ENCODE results near the gene TMEM212.

The TMEM212 gene

DNA sequence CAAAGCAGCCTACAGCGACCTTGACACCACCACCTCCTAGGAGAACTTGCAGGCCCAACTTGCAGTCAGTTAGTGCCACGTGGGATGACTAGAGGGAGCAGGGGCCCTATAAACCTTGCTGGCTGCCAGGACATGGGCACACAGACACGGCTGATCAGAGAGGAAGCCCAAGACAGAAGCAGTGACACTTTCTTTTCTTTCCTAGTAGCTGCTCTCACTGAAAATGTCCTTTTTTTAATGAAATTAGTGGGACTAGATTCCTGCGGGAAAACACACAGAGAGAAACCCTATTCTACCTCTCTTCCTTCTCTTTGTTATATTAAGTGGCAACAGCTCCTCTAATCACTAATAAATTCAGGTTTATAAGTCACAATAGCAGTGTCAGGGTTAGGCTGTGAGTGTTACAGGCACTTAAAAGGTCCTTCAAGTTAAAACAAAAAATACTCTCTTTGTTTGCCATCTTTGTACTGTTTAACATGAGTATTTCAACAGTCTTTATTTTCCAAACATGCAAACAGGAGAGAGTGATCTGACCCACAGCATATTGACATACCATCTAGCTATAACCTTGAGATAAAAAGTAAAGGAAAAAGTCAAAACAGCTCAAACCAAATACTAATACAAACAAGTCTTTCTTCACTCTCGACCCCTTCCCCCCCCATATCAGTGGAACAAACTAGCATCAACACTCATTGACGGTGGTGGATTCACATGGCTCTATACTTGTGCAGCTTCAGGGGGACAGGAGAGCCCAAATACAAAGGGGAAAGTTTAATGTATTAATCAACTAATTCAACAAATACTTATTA is 2.1 kb upstream of the TMEM212 start:
- peak overlapping the region; percentile 71 for H3K27ac ChIP-seq
- H3K9me3 ChIP-seq: peaks cover 8% of the 10 kb centered on the region
- no peaks in the 10 kb centered on the region for H3K36me3 ChIP-seq
- H3K27me3 ChIP-seq: no peaks in the 10 kb centered on the region
- no peak for TF ChIP-seq Cebpa-rat (IDR thresholded peaks at IDR 0.05)
- no peak overlapping the region for H3K4me3 ChIP-seq
- 0 out of 2 replicates have a peak overlapping the region, but pooled peaks have one; percentile 33 for H3K9ac ChIP-seq
- H4K20me1 ChIP-seq: no peaks in the 10 kb centered on the region
- peaks cover 74% of the 10 kb centered on the region for H3K4me1 ChIP-seq
- peak overlapping the region; percentile 57 for H3K4me2 ChIP-seq

DNA sequence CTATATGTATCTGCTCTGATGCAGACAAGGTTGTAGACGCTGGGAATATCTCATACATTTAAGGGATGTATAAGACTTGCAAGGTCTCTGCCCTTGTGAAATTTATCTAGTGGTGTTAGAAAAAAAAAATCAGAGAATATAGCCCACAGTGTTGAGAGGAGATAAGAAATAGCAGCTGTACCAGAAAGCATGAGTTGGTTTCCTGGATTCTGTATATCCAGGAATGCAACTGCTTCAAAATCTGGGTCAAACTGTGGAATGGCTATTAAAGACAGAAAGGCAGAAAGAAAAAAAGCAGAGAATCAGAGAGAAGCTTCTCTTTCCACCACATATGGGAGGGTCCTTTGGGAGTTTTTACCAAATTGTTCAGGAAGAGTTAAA is 1.5 kb upstream of the TMEM212 start:
- peaks cover 8% of the 10 kb centered on the region for H3K9me3 ChIP-seq
- no peaks in the 10 kb centered on the region for H3K36me3 ChIP-seq
- H3K4me1 ChIP-seq: peaks cover 80% of the 10 kb centered on the region
- peak overlapping the region; percentile 71; the same call in 1 of the 2 replicates for H3K27ac ChIP-seq
- H3K4me2 ChIP-seq: peak overlapping the region; percentile 57
- no peak overlapping the region for H3K9ac ChIP-seq
- no peaks in the 10 kb centered on the region for H3K27me3 ChIP-seq
- no peak overlapping the region for H3K4me3 ChIP-seq
- H4K20me1 ChIP-seq: no peaks in the 10 kb centered on the region
- no peak for TF ChIP-seq Cebpa-rat (IDR thresholded peaks at IDR 0.05)

DNA sequence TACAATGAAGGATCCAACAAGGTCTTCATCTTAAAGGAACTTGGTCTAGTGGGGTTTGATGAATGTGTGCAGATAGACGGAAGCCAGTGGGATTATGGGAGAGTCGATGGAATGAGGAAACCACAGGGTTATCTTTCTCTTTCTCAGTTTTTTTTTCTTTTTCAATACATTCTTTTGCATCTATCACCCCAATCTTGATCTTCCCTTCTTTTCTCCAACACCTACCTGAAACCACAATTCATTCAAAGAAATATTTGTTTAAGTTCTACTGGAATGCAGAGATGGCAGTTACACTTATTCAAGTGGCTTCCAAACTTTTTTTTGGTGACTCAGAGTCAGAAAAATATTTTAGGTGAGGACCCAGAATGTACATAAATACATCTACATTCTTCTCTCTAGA is 1.7 kb downstream of the TMEM212 start:
- no peak overlapping the region for H3K4me3 ChIP-seq
- no peak for TF ChIP-seq Cebpa-rat (IDR thresholded peaks at IDR 0.05)
- no peak overlapping the region for H3K4me2 ChIP-seq
- H4K20me1 ChIP-seq: no peaks in the 10 kb centered on the region
- H3K36me3 ChIP-seq: no peaks in the 10 kb centered on the region
- H3K9me3 ChIP-seq: peaks cover 10% of the 10 kb centered on the region
- no peaks in the 10 kb centered on the region for H3K27me3 ChIP-seq
- H3K9ac ChIP-seq: no peak overlapping the region
- H3K4me1 ChIP-seq: peaks cover 90% of the 10 kb centered on the region
- H3K27ac ChIP-seq: 0 out of 2 replicates have a peak overlapping the region, but pooled peaks have one; percentile 4

DNA sequence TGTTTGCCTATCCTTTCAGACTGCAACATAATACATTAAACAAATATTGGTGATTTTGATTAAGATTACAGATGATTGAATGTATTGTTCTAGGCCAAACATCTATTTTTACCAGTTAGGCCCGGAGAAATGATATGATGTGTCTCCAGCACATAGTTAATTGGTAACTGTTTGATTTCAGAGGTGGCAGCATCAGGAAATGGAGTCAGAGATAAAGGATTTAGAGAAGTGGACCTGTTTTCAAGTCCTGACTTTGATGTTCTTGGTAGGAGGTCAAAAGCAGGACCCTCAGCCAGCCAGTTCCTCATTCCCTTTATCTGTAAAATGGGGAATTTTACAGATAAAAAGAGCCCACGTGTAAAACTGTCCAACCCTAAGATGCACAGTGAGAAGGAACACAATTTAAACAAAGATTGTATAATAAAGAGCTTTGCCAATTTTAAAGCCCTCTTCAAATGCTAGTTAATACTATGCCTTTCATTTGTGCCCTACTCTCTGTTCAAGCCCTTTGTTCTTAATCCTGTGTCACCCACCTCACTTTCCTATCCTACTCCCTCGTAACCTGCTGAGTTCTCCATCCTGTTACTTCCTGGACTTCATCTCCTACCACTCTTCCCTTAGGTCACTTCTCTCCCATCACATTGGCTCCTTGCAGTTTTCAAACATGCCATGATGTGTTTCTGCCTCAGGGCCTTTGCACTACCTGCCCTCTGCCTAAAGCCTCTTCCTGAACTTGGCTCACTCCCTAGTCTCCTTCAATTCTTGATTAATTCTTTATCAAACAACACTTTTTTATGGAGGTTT is 2.5 kb downstream of the TMEM212 start:
- Histone ChIP-seq H3K36me3 (no peaks in the 10 kb centered on the region), H3K9me3 (peaks cover 10% of the 10 kb centered on the region), H3K4me2 (peak overlapping the region; percentile 83), H4K20me1 (no peaks in the 10 kb centered on the region), H3K4me3 (0 out of 2 replicates have a peak overlapping the region, but pooled peaks have one; percentile 4), H3K27me3 (no peaks in the 10 kb centered on the region), H3K9ac (no peak overlapping the region), H3K4me1 (peaks cover 92% of the 10 kb centered on the region), H3K27ac (peak overlapping the region; percentile 79)
- no peak for TF ChIP-seq Cebpa-rat (IDR thresholded peaks at IDR 0.05)

DNA sequence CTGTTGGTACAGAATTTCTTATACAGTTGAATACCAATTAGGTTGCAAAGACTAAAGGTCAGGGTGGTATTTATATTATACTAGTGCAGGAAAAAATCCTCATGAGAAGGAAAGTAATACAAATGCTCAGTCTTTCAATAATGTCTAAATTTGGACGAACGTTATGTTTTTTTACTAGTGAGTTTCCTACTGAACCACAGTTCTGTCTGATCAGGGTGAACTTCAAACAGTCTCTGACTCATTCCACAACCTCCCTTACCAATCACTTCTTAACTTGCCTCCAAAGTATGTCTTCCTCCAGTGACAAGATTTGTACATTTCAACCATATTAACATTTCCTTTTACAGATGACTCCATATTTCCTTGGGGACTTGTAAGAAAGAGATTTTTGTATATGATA is 3.4 kb downstream of the TMEM212 start:
- Histone ChIP-seq H3K4me2 (peak overlapping the region; percentile 83), H3K9me3 (peaks cover 10% of the 10 kb centered on the region), H4K20me1 (no peaks in the 10 kb centered on the region), H3K9ac (peak overlapping the region; percentile 43; the same call in 1 of the 2 replicates), H3K27me3 (no peaks in the 10 kb centered on the region), H3K36me3 (no peaks in the 10 kb centered on the region), H3K4me1 (peaks cover 92% of the 10 kb centered on the region), H3K27ac (peak overlapping the region; percentile 79), H3K4me3 (no peak overlapping the region; the same call in 1 of the 2 replicates)
- no peak for TF ChIP-seq Cebpa-rat (IDR thresholded peaks at IDR 0.05)

DNA sequence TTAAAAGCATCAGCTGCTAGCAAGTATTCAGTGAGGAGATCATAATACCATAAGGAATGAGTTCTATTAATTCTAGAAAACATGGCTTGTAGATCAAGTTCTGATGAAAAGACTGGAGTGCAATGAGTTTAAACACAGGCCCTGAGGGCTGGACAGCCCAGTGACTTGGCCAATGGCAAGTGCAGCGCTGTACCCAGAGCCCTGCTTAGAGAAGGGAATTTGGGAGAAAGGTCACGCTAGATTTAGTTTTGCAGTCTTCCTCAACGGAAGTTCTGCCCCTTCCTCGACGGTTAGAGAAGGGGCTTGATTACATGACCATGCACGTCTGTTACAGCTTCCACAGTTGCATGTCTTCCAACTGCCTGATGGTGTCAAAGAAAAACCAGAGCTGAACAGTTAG is 4.0 kb downstream of the TMEM212 start:
- H3K27ac ChIP-seq: peak overlapping the region; percentile 79
- no peak for TF ChIP-seq Cebpa-rat (IDR thresholded peaks at IDR 0.05)
- no peaks in the 10 kb centered on the region for H3K36me3 ChIP-seq
- no peaks in the 10 kb centered on the region for H4K20me1 ChIP-seq
- H3K4me1 ChIP-seq: peaks cover 92% of the 10 kb centered on the region
- H3K27me3 ChIP-seq: no peaks in the 10 kb centered on the region
- H3K9me3 ChIP-seq: peaks cover 11% of the 10 kb centered on the region
- H3K4me2 ChIP-seq: peak overlapping the region; percentile 83
- H3K4me3 ChIP-seq: peak overlapping the region; percentile 43; the same call in 1 of the 2 replicates
- peak overlapping the region; percentile 51; the same call in 1 of the 2 replicates for H3K9ac ChIP-seq

DNA sequence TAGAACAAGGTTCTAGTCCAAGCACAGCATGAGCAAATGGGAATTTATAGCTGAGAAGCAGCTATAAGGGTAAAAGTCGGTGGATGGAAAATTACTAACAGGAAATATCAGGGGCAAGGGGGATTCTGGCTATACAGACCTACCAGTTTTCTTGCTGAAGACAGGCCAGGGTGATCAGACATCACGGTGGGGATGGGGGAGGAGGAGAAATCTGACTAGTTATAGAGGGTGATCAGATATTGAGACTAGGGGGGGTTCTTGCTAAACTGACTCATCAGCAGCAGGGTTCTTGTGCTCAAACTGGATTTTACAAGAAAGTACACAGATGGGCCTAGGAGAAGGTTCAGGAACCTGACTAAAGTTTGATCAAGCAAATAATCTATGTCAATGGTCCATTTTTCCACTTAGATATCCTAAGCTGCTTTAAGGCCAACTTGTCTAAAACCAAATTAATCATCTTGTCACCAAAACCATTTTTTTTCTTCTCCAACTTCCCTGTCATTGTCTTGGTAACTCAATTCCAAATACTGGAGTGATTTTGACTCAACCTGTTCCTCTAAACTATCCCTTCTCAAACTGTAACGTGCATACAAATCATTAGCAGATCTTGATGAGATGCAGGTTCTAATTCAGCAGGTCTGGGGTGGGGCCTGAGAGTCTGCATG is 4.6 kb downstream of the TMEM212 start:
- Histone ChIP-seq H3K9ac (peak overlapping the region; percentile 51; the same call in 1 of the 2 replicates), H3K4me3 (peak overlapping the region; percentile 43; the same call in 1 of the 2 replicates), H4K20me1 (no peaks in the 10 kb centered on the region), H3K4me1 (peaks cover 94% of the 10 kb centered on the region), H3K27me3 (no peaks in the 10 kb centered on the region), H3K9me3 (peaks cover 17% of the 10 kb centered on the region), H3K27ac (peak overlapping the region; percentile 79), H3K4me2 (peak overlapping the region; percentile 83), H3K36me3 (no peaks in the 10 kb centered on the region)
- TF ChIP-seq Cebpa-rat (IDR thresholded peaks at IDR 0.05): no peak

DNA sequence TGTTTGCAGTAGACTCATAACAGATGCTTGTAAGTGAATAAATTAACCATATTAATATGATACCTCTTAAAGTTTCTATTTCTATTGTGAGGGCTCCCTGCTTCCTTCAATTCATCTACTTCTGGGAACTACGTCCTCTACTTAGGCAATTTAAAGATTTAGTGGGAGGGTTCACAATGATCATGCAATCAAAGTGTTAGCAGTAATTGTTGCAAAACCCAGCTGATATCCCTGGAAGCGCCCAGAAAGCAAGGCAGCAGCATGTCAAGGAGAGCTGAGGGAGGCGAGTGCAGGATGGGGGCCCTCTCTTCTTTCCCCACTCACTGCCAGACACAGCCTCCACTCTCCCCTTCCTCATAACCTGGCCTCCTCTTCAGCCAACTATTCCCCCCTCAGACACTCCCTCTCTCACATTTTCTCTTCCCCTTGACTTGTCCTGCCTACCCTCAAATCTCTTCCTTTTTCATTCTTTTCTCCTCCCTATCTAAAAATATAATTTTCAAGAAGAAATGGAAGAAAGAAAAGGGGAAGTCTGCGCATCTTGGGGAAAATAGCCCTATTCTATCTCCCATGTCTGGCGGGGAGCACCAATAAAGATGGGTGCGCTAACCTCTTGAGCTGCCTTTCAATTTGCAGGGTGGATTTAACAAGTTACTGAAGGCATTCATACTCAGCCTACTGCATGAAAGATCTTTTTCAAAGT is 6.6 kb downstream of the TMEM212 start:
- Histone ChIP-seq H4K20me1 (no peaks in the 10 kb centered on the region), H3K27ac (peak overlapping the region; percentile 49), H3K4me2 (peak overlapping the region; percentile 83), H3K27me3 (no peaks in the 10 kb centered on the region), H3K36me3 (peaks cover 6% of the 10 kb centered on the region; the same call in 1 of the 2 replicates), H3K4me3 (no peak overlapping the region), H3K9ac (no peak overlapping the region), H3K4me1 (peaks cover 86% of the 10 kb centered on the region), H3K9me3 (peaks cover 30% of the 10 kb centered on the region)
- TF ChIP-seq Cebpa-rat (IDR thresholded peaks at IDR 0.05): no peak
